ENCODE measurements around the gene GMDS.

Gene GMDS

DNA sequence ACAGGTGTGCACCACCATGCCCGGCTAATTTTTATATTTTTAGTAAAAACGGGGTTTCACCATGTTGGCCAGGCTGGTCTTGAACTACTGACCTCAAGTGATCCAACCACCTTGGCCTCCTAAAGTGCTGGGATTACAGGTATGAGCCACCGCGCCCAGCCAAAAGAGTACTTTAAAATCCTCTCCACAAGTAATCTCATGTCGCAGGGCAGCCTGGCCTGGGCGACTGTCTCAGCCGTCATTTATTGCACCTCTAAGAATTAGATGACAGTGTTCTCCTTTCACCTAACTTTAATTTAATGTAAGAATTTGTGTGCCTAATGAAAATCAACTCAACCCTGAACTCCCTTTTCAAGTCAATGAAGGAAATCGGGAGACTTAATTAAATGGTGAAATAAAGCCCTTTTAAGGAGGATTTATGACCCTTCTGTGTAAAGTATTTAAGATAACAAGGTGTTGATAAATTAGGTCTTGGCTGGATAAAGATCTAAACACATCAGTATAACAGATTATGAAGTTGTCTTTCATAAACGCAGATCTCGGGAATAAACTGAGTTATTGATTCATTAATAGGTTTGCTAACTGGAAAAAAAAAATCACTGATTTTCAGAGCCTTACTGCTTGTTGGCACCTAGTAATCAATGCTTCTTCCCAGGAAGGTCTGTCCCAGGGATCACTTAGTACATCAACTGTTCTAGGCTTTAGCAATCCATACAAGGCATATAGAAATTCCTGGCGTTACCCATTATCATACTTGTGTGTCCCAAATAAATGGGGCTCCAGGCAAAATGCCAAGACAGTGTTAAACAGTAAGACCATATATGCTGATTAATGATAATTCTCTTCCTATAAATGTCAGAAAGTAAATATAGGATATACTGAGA lies 209.3 kb downstream of the GMDS start:
- no peak for DNase-seq (ENCODE audit: low spot score)

DNA sequence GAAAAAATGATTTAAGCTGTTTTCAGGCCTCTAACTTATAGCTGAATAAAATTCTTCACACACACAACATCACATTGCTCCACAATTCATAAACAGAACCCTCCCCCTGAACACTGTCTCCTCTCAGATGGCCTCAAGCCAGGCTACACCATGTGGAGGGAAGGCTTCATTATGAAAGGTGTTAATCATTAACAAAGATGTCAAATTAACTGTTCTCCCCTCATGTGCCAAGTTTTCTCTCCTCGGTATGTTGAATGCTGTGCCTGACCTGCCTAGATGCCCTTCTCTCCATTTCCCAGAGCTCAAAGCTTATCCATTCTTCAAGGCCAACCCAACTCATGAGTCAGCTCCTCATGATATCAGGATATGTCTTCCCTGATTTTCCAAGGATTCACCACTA lies 210.4 kb downstream of the GMDS start:
- no peak for DNase-seq (ENCODE audit: low spot score)

DNA sequence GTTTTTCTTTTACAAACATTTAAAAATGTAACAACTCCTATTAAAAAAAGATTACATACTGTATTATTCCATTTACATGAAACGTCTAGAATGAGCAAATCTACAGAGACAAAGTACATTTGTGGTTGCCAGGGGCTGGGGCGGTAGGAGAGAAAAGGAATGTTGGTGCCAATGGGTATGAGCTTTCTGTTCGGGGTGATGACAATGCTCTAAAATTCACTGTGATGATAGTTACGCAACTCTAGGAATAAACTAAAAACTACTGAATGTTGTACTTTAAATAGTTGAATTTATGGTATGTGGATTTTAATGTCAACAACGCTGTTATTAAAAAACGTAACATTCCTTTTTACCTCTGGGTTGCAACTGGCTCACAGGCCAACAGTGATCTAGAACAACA lies 211.1 kb downstream of the GMDS start:
- no peak for DNase-seq (ENCODE audit: low spot score)

DNA sequence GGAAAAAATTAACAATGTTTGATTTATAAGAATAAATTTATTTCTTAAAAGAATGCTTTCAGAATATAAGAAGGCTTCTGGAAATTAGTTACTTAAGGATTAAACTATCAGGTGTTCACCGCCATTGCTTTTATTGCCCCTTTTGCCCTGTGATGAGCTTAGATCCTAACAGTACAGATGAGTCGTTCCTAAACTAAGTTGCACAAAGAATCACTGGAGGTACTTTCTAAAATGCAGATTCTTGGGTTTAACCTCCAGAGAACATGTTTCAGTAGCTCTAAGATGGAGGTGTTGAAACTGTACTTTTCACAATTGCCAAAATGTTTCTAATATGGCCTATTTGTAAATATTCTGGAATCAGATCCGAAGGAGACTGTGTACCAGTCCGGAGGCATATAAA lies 211.9 kb downstream of the GMDS start:
- no peak for DNase-seq (ENCODE audit: low spot score)

DNA sequence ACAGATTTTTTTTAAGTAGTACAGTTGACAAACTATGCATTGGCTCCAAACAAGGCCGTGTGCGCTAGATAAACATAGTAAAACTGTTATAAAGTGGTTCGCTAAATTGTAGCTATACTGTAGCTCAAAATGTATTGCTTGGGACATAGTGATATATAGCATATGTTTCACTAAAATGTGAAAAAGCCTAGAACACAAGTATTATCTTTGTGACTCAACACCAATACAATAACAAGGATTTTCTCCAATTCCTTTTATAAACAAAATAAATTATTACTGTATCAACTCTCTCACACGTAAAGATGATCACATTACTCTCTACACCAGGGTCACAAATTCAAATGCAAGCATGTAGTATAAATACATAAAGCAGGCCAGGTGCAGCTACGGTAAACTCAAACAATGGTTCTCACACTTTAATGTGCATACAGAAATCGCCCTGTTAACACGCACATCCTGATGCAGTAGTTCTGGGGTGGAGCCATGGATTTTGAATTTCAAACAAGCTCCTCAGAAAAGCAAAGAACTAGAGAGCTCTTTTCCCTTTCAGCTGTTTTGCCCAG lies 214.6 kb downstream of the GMDS start:
- no peak for DNase-seq (ENCODE audit: low spot score)

DNA sequence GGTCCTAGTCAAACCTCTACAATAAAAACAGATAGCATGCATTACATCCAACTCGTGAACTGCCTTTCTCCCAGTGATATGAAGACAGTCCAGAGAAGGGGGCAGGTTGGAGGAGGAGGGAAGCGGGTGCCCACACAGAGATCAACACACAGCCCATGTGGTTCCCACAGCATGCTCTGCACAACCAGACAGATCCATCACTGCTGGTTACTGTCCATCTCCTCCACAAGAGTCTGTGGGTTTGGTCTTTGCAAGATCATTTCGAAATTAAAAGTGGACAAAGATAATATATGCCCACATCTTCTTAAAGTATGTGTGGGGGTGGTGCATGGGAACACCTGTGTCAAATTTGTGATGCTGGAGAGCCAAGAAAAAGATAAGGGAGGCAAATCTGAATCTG lies 215.5 kb downstream of the GMDS start:
- DNase-seq (ENCODE audit: low spot score), result no peak

DNA sequence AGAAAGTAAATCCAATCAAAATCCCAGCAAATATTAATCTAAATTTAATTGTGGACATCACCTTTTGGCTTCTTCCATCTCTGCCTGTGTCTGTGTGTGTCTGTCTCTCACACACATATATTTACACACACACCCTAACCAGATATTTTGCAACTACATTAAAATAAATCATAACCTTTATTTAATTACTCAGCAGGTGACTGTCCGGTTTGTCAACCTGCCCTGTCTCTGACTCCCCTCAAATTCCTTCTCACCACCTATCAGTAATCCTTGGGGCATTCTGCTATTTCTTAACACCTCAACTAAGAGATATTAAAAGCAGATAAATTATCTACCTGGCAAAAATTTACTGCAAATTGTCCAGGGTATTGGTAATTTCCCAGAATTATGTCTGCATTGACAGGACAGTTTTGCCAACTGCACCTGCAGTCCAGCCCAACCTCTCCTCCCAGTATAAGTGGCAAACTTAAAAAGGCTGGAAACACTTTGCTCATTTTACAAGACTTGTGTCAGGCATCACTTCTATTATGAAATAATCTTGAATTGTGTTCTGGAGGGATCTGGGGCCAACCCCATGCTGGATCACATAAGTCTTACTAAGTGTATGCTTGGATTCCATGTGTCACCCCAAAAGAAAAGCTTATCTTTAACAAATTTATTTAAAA lies 216.1 kb downstream of the GMDS start:
- DNase-seq (ENCODE audit: low spot score), result no peak

DNA sequence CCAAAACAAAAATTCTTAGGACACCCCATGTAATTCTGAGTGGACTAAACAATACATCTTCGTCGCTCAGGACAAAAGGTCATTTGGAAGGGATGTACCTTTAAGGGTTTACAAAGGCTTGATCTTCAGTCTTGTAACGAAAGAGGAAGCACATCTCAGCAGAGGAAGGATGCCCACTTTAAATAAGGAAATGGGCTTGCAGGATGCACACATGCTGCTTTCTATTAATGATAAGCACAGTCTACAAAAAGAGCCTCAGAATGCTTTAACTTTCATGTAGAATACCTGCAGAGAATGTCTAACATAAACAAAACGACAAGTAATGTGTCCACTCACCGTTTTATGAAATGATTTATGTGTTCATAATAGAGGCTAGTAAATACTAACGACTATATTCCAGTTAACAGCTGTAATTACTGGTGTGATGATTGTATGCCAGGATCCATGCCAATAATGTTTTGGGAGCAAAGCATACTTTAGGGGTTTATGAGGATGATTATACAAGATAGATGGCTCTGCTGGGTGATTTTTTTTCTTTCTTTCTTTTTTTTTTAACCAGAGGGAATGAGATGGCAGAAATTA lies 216.9 kb downstream of the GMDS start:
- DNase-seq (ENCODE audit: low spot score), result no peak

DNA sequence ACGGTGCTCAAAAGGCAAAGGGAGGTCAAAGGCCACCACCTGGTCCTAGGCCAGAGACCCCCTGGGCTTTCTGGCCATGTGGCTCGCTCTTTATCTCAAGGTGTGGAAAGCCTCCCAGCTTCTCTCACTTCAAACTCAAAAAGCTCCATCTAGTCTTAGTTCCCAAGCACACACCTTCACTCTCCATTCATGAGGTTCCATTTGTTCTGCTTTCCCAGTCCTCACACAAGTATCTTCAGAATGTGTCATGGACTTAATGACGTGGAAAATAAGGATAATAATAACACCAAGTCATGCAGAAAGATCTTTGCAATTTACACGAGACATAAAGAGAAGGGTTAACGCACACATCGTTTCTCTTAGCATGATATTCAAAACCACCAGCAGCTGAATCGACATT lies 219.3 kb downstream of the GMDS start:
- no peak for DNase-seq (ENCODE audit: low spot score)

DNA sequence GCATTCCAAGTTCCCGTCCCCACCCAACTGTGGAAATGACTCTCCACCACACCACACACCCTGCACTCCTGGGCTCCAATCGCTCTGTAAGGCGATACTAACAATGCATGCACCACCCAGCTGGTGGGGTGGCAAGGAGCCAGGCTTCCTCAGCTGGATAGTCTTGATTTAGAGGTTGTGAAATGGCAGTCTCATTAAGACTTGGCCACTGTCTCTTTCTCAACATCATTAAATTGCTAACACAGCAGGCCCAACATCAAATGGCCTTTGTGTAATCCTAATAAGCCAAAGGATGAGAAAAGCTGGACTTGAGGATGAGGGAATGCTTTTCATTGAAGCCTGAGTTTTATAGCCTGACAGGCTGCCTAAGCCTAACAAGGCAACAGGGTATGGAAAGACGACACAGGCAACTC lies 223.7 kb downstream of the GMDS start:
- peak; percentile 28 for DNase-seq (ENCODE audit: low spot score)

DNA sequence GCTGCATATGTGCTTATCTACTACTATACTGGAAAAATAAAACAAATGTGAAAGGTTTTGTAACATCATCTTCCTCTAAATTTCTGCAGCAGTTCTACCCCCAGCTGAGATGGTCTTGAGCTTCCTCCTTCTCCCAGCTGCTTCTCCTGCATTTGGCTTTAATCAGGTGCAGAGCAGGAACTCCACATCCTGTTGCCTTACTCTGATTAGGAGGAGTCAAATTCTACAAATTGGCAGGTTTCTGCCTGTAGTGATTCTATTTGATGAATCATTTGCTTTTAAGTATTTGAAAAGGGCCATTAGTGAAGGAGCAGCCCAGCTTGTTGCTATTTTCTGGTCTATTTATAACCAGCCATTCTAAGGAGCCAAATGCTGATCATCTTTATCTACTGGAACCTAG lies 224.5 kb downstream of the GMDS start:
- peak; percentile 16 for DNase-seq (ENCODE audit: low spot score)

DNA sequence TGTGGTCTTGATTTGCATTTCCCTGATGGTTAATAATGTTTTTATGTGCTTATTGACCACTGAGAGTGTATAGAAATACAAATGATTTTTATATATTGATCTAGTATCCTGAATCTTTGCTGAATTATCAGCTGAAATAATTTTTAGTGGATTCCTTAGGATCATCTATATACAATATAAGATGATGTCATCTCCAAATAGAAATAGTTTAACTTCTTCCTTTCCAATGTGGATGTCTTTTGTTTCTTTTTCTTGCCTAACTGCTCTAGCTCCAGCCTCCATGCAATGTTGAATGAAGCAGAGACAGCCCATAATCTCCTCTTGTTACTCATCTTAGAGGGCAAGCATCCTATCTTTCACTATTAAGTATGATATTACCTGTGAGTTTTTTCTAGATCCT lies 226.4 kb downstream of the GMDS start:
- no peak for DNase-seq (ENCODE audit: low spot score)

DNA sequence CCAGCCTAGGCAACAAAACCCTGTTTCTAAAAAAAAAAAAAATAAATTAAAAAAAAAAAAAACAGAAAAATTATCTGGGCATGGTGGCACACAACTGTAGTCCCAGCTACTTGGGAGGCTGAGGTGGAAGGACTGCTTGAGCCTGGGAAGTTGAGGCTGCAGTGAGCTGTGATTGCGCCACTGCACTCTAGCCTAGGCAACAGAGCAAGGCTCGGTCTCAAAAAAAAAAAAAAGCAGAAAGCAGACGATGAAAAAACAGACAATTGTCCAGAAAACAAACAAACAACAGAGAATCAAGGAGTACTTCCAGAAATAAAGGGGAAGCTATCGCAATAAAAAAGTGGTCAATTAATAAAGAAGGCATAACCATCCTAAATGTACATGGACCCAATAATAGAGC lies 229.4 kb downstream of the GMDS start:
- no peak for DNase-seq (ENCODE audit: low spot score)

DNA sequence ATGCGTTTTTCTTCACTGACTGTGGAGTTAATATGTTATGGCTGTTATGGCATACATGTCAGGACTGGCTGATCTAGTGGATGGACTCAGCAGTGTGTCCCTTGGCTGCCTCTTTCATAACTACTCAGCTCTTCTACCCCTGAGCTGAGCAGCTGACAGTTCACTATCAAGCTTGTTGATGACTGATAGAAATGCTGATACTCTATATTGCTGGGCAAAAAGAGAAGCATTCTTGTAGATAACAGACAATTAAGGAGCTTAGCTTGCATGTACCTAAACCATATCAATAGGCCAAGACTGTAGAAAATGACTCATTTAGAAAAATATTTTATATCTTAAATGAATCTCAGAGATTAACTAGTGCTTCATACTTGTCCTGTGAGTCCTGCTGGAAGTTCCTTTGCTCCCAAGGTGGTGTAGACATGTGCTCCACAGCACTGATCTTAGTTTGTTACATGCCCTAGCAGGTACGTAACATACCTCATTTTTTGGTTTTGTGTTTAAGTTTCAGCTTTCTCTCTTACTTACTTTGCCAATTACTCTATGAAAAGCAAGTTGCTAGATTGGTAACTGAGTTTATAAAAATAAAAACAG lies 236.9 kb downstream of the GMDS start:
- no peak for DNase-seq (ENCODE audit: low spot score)

DNA sequence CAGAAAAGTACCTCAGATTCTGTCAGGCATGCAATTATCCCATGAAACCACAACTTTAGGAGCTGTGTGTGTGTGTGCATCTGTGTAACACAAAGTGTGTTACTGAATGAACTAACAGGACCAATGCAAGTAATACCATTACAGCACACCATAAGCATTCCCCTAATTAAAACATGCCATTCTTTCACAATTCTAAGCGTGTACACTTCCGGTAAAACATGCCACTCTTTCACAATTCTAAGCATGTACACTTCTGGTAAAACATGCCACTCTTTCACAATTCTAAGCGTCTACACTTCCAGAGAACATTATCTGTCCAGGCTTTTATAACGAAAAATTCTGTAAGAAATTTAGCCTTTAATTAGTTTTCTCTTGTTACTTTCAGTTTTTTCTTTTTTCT lies 238.2 kb downstream of the GMDS start:
- no peak for DNase-seq (ENCODE audit: low spot score)

DNA sequence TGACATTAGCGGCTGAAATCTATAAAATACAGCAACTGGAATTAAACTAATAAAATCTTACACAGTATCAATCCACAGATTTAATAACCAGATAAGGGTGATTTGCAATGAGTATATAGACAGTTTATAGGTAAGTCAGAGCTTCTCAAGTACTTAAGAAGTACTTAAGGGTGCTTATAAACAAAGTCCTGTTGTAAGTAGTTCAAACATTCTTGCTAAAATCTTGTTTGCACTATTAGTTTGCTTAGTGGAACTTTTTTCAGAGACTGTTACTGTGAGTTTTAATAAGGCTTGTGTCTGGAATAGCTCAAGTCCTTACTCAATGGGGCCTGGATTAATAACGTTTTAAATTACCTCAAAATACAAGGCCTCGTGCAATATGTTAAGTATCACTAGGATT lies 240.5 kb downstream of the GMDS start:
- no peak for DNase-seq (ENCODE audit: low spot score)

DNA sequence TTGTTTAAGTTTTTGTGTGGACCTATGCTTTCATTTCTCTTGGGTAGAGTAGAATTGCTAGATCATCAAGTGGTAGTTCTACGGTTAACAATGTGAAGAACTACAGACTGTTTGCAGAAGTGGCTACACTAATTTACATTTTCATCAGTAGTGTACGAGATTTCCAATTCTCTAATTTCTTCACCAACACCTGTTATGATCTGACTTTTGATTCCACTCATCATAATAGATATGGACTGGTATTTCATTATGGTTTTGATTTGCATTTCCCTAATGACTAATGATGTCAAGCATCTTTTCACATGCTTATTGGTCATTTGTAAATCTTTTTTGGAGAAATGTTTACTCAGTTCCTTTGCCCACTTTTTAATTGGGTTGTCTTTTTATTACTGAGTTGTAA lies 244.4 kb downstream of the GMDS start:
- DNase-seq (ENCODE audit: low spot score), result no peak

DNA sequence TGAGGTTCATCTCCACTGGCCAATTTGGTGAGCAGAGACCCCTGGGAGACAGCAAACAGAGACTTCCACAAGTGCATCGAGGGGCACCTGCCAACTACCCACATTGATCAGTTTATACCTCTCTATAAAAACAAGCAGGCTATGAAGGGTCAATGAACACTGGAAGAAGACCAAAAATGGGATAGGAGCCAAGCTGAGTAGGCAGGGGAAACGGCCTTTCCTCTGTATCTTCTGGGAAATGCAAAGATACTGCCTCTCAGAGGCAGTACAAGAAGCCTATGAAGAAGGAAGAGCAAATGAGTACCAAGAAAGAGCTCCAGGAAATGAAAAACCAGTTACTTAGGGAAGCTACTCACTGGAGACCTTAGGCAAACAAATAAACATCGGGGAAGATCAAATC lies 247.7 kb downstream of the GMDS start:
- no peak for DNase-seq (ENCODE audit: low spot score)

DNA sequence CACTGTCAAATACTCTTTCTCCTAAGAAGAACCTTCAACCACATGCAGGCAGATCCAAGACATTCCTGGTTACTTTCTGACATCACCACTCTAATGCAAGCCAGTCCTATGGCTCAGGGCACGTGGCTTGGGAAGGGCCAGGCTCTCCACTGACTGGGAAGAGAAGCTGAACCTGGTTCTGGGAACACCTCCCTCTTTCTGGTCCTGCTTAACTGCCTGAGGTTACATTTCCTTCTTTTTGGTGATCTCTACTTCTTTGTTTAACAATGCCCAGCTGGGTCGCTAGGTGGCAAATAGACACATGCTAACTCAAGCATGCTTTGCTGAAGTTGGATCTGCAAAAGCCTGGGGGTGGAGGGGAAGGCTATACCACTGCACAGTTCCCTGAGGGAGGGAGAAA lies 249.8 kb downstream of the GMDS start:
- peak; percentile 8 for DNase-seq (ENCODE audit: low spot score)

DNA sequence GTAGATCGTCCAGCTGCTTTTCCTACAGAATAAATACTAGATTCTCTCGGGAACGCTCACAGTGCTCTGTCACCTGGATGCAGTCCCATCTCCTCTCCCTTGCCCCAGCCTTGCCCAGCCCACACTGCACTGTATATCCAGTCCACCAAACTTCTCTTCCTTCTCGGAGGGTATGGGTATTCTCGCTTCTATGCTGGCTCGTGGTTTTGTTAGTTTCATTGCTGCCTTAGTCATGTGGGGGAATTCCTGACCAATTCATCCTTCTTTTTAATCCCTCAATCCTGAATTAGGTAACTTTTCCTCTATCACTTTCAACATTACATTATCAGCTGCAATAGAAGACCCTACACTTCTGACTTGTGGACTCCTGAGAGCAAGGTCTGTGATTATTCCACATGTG lies 252.4 kb downstream of the GMDS start:
- no peak for DNase-seq (ENCODE audit: low spot score)

DNA sequence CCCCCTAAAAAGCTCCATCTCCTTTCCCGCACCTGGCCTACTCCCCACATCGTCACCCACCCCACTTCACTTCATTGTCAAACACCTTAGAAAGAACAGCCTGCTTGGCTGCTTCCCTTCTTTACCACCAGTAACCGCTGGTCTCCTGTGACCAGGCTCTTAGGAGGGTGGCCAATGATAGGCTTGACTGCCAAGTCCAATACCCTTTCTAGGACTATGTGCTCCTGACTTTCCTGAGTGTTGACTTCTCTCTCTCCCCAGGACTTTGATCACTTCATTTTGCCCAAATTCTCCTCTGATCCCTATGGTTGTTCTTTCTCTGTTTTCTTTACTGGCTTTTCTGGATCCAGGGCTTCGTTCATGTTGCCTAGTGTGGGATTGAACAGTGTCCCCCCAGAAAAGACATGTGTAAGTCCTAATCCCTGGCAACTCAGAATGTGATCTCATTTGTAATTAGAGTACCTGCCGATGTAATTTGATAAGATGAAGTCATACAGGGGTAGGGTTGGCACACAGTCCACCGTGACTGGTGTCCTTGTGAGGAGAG lies 254.0 kb downstream of the GMDS start:
- no peak for DNase-seq (ENCODE audit: low spot score)

DNA sequence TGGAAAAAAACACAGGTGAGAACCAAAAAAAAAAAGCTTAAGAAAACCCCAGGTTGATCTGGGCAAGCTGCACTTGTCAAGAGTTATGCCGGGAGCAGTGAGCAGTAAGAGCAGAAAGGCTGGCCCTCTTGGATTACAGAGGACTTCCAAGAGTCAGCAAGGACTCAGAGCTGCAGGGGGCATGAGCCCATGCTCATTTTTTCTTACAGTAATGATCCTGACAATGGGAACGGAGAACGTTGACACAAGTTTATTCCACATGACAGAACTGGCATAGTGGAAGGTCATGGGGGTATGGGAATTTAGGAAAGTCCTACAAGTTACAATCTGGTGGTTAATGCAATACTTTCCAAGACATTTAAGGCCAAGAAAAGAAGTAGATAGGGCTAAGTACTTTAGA lies 256.6 kb downstream of the GMDS start:
- no peak for DNase-seq (ENCODE audit: low spot score)
